ENCODE data around the gene GLI3.

GLI3 gene

GRCh38 chr7:42235741-42236161 is 1.3 kb downstream of the GLI3 start:
- no peak for DNase-seq

DNA sequence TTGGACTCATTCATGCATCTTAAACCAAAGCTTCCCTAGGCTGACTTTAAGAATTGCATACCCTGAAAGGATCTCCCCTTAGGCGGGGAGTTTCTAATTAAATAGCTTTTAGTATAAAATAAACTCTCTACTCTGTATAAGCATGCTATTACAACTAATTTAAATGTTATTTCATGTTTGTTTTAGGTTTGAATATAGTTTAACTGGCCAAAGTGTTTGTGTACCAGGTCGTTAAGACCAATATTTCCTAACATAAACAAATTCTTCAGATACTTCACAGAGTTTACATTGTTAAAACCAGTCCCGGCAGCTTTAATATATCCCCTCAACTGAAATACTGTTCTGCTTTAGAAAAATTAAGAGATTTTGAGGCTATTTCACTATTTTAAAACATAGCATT is 2.3 kb downstream of the GLI3 start:
- DNase-seq: no peak

DNA sequence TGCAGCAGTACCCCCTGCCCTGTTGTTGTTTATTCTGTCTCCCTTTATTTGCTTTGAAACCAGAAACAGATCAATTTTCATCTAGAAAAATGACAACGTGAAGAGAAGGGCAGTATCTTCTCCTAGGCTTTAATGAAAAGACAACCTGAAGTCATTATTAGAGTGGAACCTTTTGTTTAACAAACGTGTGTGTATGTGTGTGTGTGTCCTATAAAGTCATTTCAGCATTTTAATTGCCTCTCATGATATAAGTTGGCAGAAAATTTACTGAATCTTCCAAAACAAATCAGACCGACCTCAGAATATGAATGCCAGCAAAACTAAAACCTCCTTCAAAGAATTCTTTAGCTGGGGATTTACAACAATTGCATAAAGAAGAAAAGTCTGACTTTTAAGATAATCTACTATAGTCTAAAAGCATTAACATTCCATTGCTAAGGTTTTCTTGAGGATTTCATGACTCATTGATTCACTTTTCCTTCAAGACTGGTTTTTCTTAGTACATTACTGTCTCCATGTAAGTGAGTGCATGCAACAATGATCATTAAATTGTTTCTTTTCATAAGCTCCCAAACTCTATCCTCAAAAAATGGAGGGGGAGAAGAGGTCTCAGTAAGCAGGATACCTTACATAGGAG is 3.2 kb downstream of the GLI3 start:
- DNase-seq: no peak

DNA sequence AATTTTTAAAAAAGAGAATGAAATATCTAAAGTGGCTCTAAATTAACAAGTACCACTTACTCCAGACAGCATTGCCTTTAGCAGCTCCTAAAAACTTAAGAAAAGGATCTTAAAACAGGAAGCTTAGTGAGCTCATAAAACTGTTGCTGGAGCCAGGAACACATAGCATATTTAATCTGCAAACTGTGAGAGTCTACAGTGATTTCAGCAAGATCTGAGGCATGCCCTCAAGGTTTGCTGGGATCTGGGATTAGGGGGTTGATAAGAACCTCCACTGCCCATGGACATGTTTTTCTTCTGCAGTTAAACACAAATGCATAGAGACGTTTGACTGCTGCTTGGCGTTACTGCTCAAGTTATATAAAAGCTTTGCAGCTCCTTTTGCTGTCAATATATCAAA is 3.8 kb downstream of the GLI3 start:
- DNase-seq: no peak

- DNase-seq: no peak
Measured at GRCh38 chr7:42232275-42232674, 4.7 kb downstream of the GLI3 start.

DNA sequence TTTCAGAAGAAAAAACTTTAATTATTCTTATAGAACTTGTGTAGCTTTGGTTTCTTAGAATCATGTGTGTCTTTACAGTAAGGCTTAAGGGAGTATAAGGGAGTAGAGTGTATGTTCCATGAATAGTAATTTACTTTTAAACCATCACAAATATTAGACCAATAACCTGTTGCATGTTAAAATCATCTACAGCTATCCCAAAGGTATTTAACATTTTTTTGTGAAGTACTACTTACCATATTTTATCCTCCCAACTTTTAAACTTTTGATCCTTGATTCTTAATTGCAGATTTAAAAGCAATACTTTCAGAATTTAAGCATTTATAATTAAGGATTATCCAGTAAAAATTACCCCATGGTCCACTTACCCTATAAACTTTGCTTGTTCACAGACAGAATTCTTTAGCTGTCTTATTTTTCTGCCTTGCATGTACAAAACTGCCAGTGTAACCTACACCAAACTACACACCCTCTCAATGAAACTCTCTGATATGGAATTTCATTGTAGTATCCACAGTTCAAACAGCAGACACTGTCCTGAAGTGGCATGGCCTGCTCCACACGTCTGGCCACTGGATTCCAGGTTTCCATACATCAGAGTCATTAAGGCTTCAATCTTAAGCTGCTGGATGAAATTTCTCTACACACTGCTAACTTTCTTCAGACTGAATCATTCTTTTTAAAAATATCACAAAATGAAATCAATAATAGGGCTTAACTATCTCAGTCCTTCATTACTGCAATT is 5.8 kb downstream of the GLI3 start:
- DNase-seq: no peak

DNA sequence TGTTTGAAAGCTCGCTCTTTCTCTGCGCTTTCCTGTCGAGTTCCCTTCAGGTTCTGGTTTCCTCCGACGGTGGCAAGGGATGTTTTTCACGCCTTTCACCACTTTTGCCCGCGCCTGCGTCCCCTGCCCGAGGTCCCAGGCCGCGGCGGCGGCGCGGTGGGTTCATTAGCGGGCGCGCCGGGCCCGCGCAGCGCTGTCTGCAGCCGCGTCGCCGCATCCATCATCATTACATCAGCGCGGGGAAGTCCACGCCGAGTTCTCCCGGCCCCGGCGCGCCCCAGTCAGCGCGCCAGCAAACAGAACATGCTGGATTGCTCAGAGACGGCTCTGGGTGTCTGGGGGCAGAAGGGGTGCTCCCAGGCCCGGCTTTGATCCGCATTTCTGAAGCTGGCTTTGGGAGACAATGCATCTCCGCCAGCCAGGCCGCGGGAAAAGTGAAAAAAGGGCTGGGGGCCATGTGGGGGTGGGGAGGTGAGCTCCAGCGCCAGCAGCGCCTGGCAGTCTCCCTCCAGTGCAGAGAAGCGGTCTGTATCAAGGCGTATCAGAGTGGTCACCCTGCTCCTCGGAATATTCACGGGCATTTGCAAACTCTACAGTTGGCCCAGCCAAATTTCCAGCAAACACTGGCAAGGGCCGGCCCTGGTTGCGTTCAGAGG is 8.9 kb downstream of the GLI3 start:
- DNase-seq: peak; percentile 14

GRCh38 chr7:42227541-42227935 is 9.5 kb downstream of the GLI3 start:
- peak; percentile 11 for DNase-seq

GRCh38 chr7:42227021-42227420 is 10.0 kb downstream of the GLI3 start:
- no peak for DNase-seq

- no peak for DNase-seq
Measured at GRCh38 chr7:42226354-42226941, 10.6 kb downstream of the GLI3 start.

- DNase-seq: no peak
Measured at GRCh38 chr7:42224391-42225003, 12.5 kb downstream of the GLI3 start.

- DNase-seq: no peak
Measured at GRCh38 chr7:42222891-42223290, 14.1 kb downstream of the GLI3 start.

DNA sequence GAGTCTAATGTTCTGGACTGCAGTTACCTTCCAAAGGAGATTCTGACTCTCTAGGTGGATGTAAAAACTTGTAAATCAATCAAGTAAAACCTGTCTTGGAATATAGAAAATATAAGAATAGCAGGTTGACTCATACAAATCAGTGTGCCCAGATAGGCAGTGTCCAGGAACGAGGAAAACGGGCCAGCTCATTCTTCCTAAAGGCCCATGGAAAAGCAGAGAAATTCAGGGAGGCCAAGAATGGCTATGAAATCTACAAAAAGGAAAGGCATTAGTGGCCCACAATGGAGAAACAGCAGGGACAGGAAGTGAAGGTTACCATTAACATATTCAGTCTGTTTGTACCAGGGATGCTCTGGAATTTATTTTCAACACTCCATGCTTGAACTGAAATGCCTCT is 14.9 kb downstream of the GLI3 start:
- DNase-seq: no peak

GRCh38 chr7:42221304-42221703 is 15.7 kb downstream of the GLI3 start:
- DNase-seq: no peak

- no peak for DNase-seq
Measured at GRCh38 chr7:42219447-42219846, 17.6 kb downstream of the GLI3 start.

DNA sequence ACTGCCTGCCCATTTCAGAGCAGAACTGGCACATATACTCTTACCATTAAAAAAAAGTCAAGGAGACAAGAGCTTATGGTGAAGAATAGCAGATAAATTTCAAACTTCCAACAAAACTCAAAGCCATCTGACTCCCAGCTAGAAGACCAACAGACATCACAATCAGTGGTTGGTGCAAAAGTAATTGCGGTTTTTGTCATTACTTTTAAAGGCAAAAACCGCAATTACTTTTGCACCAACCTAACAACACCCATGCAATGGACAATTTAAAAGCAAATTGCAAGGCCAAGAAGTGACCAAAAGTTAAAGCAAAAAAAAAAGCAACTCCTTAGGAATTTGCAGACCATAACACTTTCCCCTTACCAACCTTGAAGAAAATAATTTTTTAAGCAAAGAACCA is 18.8 kb downstream of the GLI3 start:
- no peak for DNase-seq

GRCh38 chr7:42217548-42217947 is 19.5 kb downstream of the GLI3 start:
- DNase-seq: no peak

GRCh38 chr7:42217053-42217452 is 20.0 kb downstream of the GLI3 start:
- no peak for DNase-seq

GRCh38 chr7:42214060-42214679 is 22.8 kb downstream of the GLI3 start:
- no peak for DNase-seq

- no peak for DNase-seq
Measured at GRCh38 chr7:42213093-42213492, 23.9 kb downstream of the GLI3 start.

- no peak for DNase-seq
Measured at GRCh38 chr7:42212541-42213090, 24.4 kb downstream of the GLI3 start.

DNA sequence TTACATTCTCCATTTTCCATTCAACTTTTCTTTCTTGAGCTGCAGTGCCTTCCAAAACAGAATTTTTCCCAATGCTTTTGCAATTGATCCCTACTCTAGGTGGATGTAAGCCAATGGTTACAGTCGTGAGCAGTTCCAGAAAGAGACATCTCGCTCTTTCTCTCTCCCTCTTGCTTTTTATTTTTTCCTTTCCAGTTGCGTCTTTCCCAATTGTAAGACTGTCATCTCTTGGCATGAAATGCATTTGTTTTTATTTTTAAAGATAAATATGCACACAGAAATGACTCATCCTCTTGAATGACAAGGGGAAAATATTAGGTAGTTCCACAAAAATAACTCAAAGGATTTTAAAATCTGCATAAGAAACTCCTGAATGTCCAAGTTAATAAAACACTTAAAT is 25.1 kb downstream of the GLI3 start:
- DNase-seq: no peak

GRCh38 chr7:42210779-42211178 is 26.2 kb downstream of the GLI3 start:
- DNase-seq: no peak
